Spleen (tissue), 7 donors: ENCODE data around the gene CSNK1G2.

ENCODE experiments used
- CTCF ChIP-seq, 11 experiments: fragments of 200-600 bp in 7 of 11; fragments of 450-650 bp in 4 of 11; sonication (generic) in 4 of 11; IDR thresholded peaks in 8 of 11; conservative IDR thresholded peaks in 3 of 11; 1 replicate in 7 of 11; 2 replicates in 4 of 11; pipeline versions ENCODE4 v1.4.0 to v1.8.0; 2016 to 2021; ENCODE audit warnings: antibody characterized with exemption in 11 of 11, inconsistent platforms in 4 of 11, mild to moderate bottlenecking in 1 of 11
- POLR2AphosphoS5 ChIP-seq, 3 donors: sonication (generic); formaldehyde crosslinking; IDR thresholded peaks; one replicate each; pipeline ENCODE4 v1.5.1; 2017; ENCODE audit warnings: antibody characterized with exemption in 3 of 3
- donor health status: DM: no; HTN: no; CAD: no; lungs with moderate emphysema.
- donor health status: DM: no; HTN: no; CAD: no.
- donor health status: DM: no; HTN: no; CAD: no.

- TF ChIP-seq CTCF (IDR thresholded peaks at IDR 0.05 in 8 of 11, conservative IDR thresholded peaks at IDR 0.05 in 3 of 11) (no peak), POLR2AphosphoS5 (IDR thresholded peaks at IDR 0.05) (no peak)
Observed at GRCh38 chr19:1922803-1923202, 18.2 kb upstream of the CSNK1G2 start.
